Measurements from ENCODE around the gene TRIM25.

The TRIM25 gene

GRCh38 chr17:56919717-56920116 is 5.9 kb upstream of the TRIM25 start (continued):
- no peak for TF ChIP-seq ZNF157 (tag by site-specific recombination; IDR thresholded peaks at IDR 0.05)

- ChIA-PET CTCF (interaction anchor here (1.0 kb wide), 1 partner anchor 99 kb away, joined by 3 read pairs; no protein-coding TSS in a partner anchor), POLR2A (no interaction called here)
- no peaks in the 10 kb centered on the region for H3K36me3 ChIP-seq (ENCODE audit: control insufficient read depth in 2 of 2, insufficient read depth in 1 of 2, low read length in 2 of 2)
- TF ChIP-seq ZBTB49 (tag by site-specific recombination; IDR thresholded peaks at IDR 0.05; ENCODE audit: low read depth) (no peak), ZNF366 (tag by site-specific recombination; conservative IDR thresholded peaks at IDR 0.05) (no peak), MZF1 (tag by site-specific recombination; IDR thresholded peaks at IDR 0.05; ENCODE audit: borderline replicate concordance) (no peak), ZNF514 (tag by site-specific recombination; IDR thresholded peaks at IDR 0.05) (no peak), ZNF677 (tag by site-specific recombination; IDR thresholded peaks at IDR 0.05) (no peak), ZNF510 (tag by site-specific recombination; IDR thresholded peaks at IDR 0.05; ENCODE audit: insufficient replicate concordance) (no peak), SETDB1 (IDR thresholded peaks at IDR 0.05; ENCODE audit: insufficient read length, low read length) (no peak), ZFHX2 (tag by site-specific recombination; conservative IDR thresholded peaks at IDR 0.05) (no peak), ZNF670 (tag by site-specific recombination; IDR thresholded peaks at IDR 0.05; ENCODE audit: low read depth) (no peak), ZNF777 (tag by site-specific recombination; IDR thresholded peaks at IDR 0.05; ENCODE audit: borderline replicate concordance) (no peak), ZNF341 (tag by site-specific recombination; IDR thresholded peaks at IDR 0.05; ENCODE audit: low read depth) (no peak), ZIC2 (tag by site-specific recombination; IDR thresholded peaks at IDR 0.05) (no peak), ZNF544 (tag by site-specific recombination; IDR thresholded peaks at IDR 0.05) (no peak), GLIS1 (tag by site-specific recombination; IDR thresholded peaks at IDR 0.05) (no peak)
- H3K9me3 ChIP-seq (ENCODE audit: control insufficient read depth, insufficient read depth, low read depth, low read length): no peaks in the 10 kb centered on the region
- peaks cover 4% of the 10 kb centered on the region; the same call in 1 of the 2 replicates for H3K4me1 ChIP-seq (ENCODE audit: control insufficient read depth, insufficient read depth, low read length)
- H3K4me3 ChIP-seq (ENCODE audit: low read depth, low read length): no peak overlapping the region
- H3K27ac ChIP-seq (ENCODE audit: extremely low read depth, low read depth, low read length): no peak overlapping the region
Observed at GRCh38 chr17:56918916-56919315, 5.1 kb upstream of the TRIM25 start.

GRCh38 chr17:56917559-56918296 is 3.9 kb upstream of the TRIM25 start:
- H3K4me1 ChIP-seq (ENCODE audit: control insufficient read depth, insufficient read depth, low read length): peaks cover 4% of the 10 kb centered on the region; the same call in 1 of the 2 replicates
- no peak overlapping the region for H3K27ac ChIP-seq (ENCODE audit: extremely low read depth, low read depth, low read length)
- TF ChIP-seq BCL6B (tag by site-specific recombination; IDR thresholded peaks at IDR 0.05): peak; percentile 75; the same call in 1 of the 2 replicates
- TF ChIP-seq ZNF777 (tag by site-specific recombination; IDR thresholded peaks at IDR 0.05; ENCODE audit: borderline replicate concordance): no peak
- no peak for TF ChIP-seq ZNF211 (tag by site-specific recombination; IDR thresholded peaks at IDR 0.05; ENCODE audit: low read depth)
- TF ChIP-seq SETDB1 (IDR thresholded peaks at IDR 0.05; ENCODE audit: insufficient read length, low read length): peak; percentile 67
- H3K9me3 ChIP-seq (ENCODE audit: control insufficient read depth, insufficient read depth, low read depth, low read length): no peaks in the 10 kb centered on the region
- ChIA-PET POLR2A (no interaction called here), CTCF (interaction anchor here (0.7 to 1.1 kb wide), 2 partner anchors 22 to 100 kb away, joined by 3 read pairs; no protein-coding TSS in a partner anchor)
- no peak overlapping the region for H3K4me3 ChIP-seq (ENCODE audit: low read depth, low read length)
- H3K36me3 ChIP-seq (ENCODE audit: control insufficient read depth in 2 of 2, insufficient read depth in 1 of 2, low read length in 2 of 2): no peaks in the 10 kb centered on the region
